Measurements from ENCODE around the gene LDHD. TPM values are rescaled to one million over a fixed set of nuclear protein-coding genes. Genes with fewer than 3 reads are reported as not detected.

The LDHD gene
- total RNA-seq, 1 donor from 2014 or later: 0.78 TPM

GRCh38 chr16:75114946-75115825 is 1.4 kb downstream of the LDHD start:
- intact Hi-C loops (cut with micrococcal nuclease): loop anchor here (5.0 kb wide), 1 partner anchor 248 kb away; no protein-coding TSS in a partner anchor

GRCh38 chr16:75114179-75114945 is 2.2 kb downstream of the LDHD start:
- intact Hi-C loops (cut with micrococcal nuclease): loop anchor here (5.0 kb wide), 1 partner anchor 247 kb away; no protein-coding TSS in a partner anchor

GRCh38 chr16:75113541-75114121 is 2.9 kb downstream of the LDHD start:
- intact Hi-C loops (cut with micrococcal nuclease): loop anchor here (5.0 kb wide), 1 partner anchor 246 kb away; no protein-coding TSS in a partner anchor

GRCh38 chr16:75112734-75113491 is 3.7 kb downstream of the LDHD start:
- intact Hi-C loops (cut with micrococcal nuclease): loop anchor here (5.0 kb wide), 1 partner anchor 246 kb away; no protein-coding TSS in a partner anchor

GRCh38 chr16:75111961-75112733 is 4.4 kb downstream of the LDHD start:
- intact Hi-C loops (cut with micrococcal nuclease): loop anchor here (1.0 to 5.0 kb wide), 11 partner anchors 13 to 411 kb away; partner anchors contain the start of genes MLKL, WDR59 and ZFP1

- intact Hi-C loops (cut with micrococcal nuclease): loop anchor here (1.0 to 5.0 kb wide), 11 partner anchors 12 to 411 kb away; partner anchors contain the start of genes MLKL, WDR59 and ZFP1
Measured at GRCh38 chr16:75111514-75111940, 5.1 kb downstream of the LDHD start.

GRCh38 chr16:75110637-75111513 is 5.7 kb downstream of the LDHD start:
- intact Hi-C loops (cut with micrococcal nuclease): loop anchor here (1.0 to 5.0 kb wide), 11 partner anchors 12 to 410 kb away; partner anchors contain the start of genes MLKL, WDR59 and ZFP1

GRCh38 chr16:75109732-75110243 is 6.8 kb downstream of the LDHD start:
- intact Hi-C loops (cut with micrococcal nuclease): loop anchor here (2.0 to 5.0 kb wide), 2 partner anchors 242 to 409 kb away; partner anchors contain the start of gene MLKL

GRCh38 chr16:75108792-75109731 is 7.5 kb downstream of the LDHD start:
- intact Hi-C loops (cut with micrococcal nuclease): no loop called here

GRCh38 chr16:75107505-75107904 is 9.1 kb downstream of the LDHD start:
- intact Hi-C loops (cut with micrococcal nuclease): no loop called here

GRCh38 chr16:75106351-75107274 is 10.0 kb downstream of the LDHD start:
- intact Hi-C loops (cut with micrococcal nuclease): no loop called here

- intact Hi-C loops (cut with micrococcal nuclease): no loop called here
Measured at GRCh38 chr16:75105306-75106061, 11.1 kb downstream of the LDHD start.

GRCh38 chr16:75104836-75105235 is 11.7 kb downstream of the LDHD start:
- intact Hi-C loops (cut with micrococcal nuclease): no loop called here

- intact Hi-C loops (cut with micrococcal nuclease): no loop called here
Measured at GRCh38 chr16:75103994-75104393, 12.6 kb downstream of the LDHD start.

GRCh38 chr16:75102595-75102994 is 14.0 kb downstream of the LDHD start:
- intact Hi-C loops (cut with micrococcal nuclease): no loop called here

All from T-helper 1 cell treated with Interleukin-12 subunit alpha and Interleukin-12 subunit beta and Interleukin-4 antibody, amounts not matched to agents 30 ng/mL and 1 ng/mL, for 36 hours (primary cell).